C4-2B (cell line): ENCODE measurements around the gene TM9SF3.

Source experiments
- ZFX ChIP-seq: fragments of 450-650 bp; IDR thresholded peaks from 2 replicates; pipeline ENCODE4 v1.6.1; 2017
- TF ChIP-seq, protein P1 (sequence below): fragments of 450-650 bp; conservative IDR thresholded peaks from 2 replicates; pipeline ENCODE4 v1.5.1; 2017; ENCODE audit warnings: mild to moderate bottlenecking

DNA sequence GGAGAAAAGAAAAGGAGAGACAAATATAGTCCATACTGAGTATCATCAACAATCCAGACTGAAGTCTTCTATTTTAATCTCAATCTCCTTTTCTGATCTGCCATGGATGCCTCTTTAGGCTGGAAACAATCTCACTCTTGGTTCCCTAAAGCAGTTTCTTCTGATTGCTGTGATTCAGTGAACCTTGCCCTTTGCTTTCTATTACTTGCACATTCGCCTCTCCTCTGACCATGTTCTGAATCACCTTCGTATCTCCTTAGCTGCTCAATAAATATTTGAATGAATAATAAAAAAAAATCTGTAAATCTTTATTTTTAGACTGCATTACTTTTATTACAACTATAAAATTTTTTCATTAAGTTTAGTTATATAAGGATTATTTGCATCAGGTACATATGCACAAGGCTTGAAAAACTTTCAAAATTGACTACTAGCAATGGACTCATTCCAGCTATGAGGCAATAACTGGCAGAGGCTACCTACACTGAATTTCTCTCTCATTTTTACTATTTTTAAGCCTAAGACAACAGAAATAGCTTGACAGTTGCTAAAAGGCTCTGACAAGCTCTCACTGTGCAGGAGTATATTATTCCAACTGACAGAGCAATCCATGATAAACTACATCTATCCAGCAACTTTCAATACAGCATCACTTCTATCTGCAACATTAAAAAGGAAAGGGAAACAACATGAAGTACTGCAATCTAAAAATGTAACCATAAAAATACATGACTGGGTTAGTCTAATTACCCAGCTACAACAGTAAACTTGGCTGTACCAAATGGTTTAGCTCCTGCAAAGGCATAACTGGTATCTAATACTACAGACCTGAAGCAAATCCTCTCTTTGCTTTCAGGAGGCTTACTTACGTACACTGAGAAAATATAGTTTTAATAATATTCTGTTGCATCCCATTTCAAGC is 25.6 kb downstream of the TM9SF3 start:
- TF ChIP-seq, protein P1, sequence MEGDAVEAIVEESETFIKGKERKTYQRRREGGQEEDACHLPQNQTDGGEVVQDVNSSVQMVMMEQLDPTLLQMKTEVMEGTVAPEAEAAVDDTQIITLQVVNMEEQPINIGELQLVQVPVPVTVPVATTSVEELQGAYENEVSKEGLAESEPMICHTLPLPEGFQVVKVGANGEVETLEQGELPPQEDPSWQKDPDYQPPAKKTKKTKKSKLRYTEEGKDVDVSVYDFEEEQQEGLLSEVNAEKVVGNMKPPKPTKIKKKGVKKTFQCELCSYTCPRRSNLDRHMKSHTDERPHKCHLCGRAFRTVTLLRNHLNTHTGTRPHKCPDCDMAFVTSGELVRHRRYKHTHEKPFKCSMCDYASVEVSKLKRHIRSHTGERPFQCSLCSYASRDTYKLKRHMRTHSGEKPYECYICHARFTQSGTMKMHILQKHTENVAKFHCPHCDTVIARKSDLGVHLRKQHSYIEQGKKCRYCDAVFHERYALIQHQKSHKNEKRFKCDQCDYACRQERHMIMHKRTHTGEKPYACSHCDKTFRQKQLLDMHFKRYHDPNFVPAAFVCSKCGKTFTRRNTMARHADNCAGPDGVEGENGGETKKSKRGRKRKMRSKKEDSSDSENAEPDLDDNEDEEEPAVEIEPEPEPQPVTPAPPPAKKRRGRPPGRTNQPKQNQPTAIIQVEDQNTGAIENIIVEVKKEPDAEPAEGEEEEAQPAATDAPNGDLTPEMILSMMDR, result no peak
- no peak for TF ChIP-seq ZFX
